ENCODE measurements around the gene CTNNA2.

CTNNA2 gene

DNA sequence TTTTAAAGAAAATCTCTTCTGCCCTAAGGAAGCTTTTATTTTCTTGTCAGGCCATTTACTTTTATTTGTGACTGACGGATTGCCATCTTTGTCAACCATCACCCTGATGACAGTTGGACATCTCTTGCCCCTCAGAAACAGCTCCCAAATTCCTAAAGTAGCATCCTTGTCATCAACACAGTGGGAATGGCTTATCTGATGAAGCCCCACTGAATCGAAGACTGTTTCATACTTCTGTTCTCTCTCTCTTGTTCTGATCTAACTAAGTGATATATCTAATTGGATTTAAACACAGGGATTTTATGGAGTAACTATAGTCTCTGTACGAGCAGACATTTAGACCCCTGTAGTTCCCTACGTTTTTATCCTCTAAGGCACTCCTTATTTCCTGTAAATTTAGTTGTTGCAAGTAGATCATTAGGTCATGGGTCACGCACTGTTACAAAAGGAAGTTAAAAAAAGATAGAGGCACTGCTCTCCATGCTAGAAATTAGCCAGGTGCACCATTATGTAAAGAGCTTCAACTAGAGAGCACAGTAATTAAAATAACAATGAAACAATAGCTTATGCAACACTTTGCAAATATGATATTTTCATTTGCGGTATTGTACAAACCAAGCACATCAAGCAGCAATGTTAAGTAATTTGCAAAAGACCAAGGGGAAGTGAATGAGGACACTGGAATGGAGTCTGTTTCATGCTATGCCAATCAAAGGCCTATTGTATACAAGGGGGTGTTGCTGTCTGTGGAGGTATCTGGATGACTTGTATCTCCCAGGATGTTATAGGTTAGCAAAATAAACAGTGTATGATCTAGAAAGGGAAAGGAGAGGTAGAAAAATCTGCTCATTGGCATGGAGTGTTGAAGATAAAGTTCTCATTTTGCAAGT is 507.0 kb downstream of the CTNNA2 start:
- Histone ChIP-seq H3K36me3 (replicated peaks) (no peaks in the 10 kb centered on the region), H3K27me3 (replicated peaks) (no peaks in the 10 kb centered on the region), H3K4me3 (ENCODE audit: low read depth, low read length) (no peak overlapping the region), H3K27ac (no peak overlapping the region)
- no peak for DNase-seq
- TF ChIP-seq, protein P1, sequence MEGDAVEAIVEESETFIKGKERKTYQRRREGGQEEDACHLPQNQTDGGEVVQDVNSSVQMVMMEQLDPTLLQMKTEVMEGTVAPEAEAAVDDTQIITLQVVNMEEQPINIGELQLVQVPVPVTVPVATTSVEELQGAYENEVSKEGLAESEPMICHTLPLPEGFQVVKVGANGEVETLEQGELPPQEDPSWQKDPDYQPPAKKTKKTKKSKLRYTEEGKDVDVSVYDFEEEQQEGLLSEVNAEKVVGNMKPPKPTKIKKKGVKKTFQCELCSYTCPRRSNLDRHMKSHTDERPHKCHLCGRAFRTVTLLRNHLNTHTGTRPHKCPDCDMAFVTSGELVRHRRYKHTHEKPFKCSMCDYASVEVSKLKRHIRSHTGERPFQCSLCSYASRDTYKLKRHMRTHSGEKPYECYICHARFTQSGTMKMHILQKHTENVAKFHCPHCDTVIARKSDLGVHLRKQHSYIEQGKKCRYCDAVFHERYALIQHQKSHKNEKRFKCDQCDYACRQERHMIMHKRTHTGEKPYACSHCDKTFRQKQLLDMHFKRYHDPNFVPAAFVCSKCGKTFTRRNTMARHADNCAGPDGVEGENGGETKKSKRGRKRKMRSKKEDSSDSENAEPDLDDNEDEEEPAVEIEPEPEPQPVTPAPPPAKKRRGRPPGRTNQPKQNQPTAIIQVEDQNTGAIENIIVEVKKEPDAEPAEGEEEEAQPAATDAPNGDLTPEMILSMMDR (IDR thresholded peaks at IDR 0.05; ENCODE audit: low read depth, low read length, missing control alignments), result no peak
- in situ Hi-C loops (cut with HindIII; ENCODE audit: low pct_ligation_motif_present, low sequenced_read_pairs), result no loop called here

DNA sequence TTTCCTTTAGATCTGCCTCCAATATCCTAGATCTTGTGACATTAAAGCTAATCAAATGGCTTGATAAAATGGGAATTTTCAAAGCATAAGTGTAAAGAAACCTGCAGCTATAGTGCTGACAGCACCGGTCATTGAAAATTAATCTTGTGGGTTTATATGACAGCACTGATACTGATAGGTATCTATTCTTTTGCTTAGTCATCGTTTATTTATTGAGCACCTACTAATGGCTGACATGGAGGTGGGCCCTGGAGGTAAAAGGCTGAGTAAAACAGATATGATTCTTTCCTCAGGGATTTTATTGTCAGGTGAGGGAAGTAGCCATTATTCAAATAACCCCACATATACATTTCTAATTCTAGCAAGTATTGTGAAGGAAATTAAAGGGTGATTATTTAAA is 509.2 kb downstream of the CTNNA2 start:
- TF ChIP-seq, protein P1 (IDR thresholded peaks at IDR 0.05; ENCODE audit: low read depth, low read length, missing control alignments), result no peak
- in situ Hi-C loops (cut with HindIII; ENCODE audit: low pct_ligation_motif_present, low sequenced_read_pairs), result no loop called here
- H3K27ac ChIP-seq, result no peak overlapping the region
- H3K4me3 ChIP-seq (ENCODE audit: low read depth, low read length), result no peak overlapping the region
- no peak for DNase-seq
- H3K27me3 ChIP-seq (replicated peaks), result no peaks in the 10 kb centered on the region
- H3K36me3 ChIP-seq (replicated peaks), result no peaks in the 10 kb centered on the region

DNA sequence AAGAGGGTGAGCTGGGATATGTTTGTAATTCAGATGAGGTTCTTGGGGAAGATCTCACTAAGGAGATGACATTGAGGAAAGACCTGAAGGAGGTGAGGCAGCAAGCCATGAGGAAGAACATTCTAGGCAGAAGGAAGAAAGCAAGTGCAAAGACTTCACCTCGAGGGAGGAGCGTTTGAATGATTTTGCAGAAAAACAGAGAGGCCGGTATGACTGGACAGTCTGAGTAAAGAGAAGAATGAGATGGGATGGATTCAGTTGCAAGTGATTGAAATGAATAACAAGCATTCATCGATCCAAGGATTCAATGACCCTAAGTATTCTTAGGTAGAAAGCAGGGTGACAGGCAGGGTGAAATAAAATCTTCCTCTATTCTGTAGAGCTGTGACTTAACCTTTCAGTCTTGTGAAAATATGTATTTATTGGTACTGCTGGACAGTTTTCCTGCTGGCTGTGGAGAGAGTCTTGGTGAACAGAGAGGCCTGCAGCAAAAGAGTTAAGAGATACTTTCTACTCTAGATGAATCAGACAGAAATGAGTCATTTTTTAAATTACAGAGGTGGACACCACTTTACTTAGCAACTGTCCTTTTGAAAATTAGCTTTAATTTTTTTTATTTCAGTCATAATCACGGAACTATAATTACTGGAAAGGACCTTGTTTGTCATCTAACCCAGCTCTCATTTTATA is 513.3 kb downstream of the CTNNA2 start:
- Histone ChIP-seq H3K4me3 (ENCODE audit: low read depth, low read length) (no peak overlapping the region), H3K27me3 (replicated peaks) (no peaks in the 10 kb centered on the region), H3K36me3 (replicated peaks) (no peaks in the 10 kb centered on the region), H3K27ac (no peak overlapping the region)
- no peak for DNase-seq
- TF ChIP-seq, protein P1 (IDR thresholded peaks at IDR 0.05; ENCODE audit: low read depth, low read length, missing control alignments), result no peak
- in situ Hi-C loops (cut with HindIII; ENCODE audit: low pct_ligation_motif_present, low sequenced_read_pairs), result no loop called here

DNA sequence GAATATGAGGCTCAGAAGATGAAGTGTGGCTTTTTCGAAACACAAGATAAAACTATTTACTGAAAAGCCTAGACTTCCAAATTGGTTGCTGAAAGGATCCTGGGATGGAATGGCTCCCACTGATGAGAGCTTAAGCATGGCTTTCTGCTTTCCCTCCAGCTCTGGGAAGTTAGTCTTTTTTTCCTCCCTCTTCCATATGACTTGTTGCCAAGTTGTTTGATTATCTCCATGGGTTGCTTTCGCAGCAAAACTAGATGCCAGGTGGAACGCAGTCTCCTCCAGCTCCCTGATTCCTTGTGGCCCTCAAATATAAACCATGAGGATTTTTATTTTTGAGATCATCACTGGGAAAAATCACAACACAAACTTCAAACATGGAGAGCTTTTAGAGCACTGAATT is 515.2 kb downstream of the CTNNA2 start:
- in situ Hi-C loops (cut with HindIII; ENCODE audit: low pct_ligation_motif_present, low sequenced_read_pairs), result no loop called here
- Histone ChIP-seq H3K27me3 (replicated peaks) (no peaks in the 10 kb centered on the region), H3K36me3 (replicated peaks) (no peaks in the 10 kb centered on the region), H3K27ac (no peak overlapping the region), H3K4me3 (ENCODE audit: low read depth, low read length) (no peak overlapping the region)
- TF ChIP-seq, protein P1 (IDR thresholded peaks at IDR 0.05; ENCODE audit: low read depth, low read length, missing control alignments), result no peak
- no peak for DNase-seq

DNA sequence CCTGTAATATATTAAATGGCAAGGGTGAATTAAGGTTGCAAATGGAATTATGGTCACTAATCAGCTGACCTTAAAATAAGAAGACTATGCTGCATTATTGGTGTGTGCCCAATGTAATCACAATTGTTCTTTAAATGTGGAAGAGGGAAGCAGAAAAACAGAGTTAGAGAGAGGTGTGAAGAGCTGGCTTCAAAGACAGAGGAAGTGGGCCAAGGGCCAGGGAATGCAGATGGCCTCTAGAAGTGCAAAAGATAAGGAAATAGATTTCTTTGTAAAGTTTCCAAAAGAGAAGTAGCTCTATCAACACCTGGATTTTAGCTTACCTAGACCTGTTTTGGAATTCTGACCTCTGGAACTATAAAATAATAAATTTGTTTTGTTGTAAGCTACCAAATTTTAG is 515.7 kb downstream of the CTNNA2 start:
- H3K4me3 ChIP-seq (ENCODE audit: low read depth, low read length), result no peak overlapping the region
- TF ChIP-seq, protein P1 (IDR thresholded peaks at IDR 0.05; ENCODE audit: low read depth, low read length, missing control alignments), result no peak
- in situ Hi-C loops (cut with HindIII; ENCODE audit: low pct_ligation_motif_present, low sequenced_read_pairs), result no loop called here
- no peaks in the 10 kb centered on the region for H3K36me3 ChIP-seq (replicated peaks)
- DNase-seq, result no peak
- no peaks in the 10 kb centered on the region for H3K27me3 ChIP-seq (replicated peaks)
- no peak overlapping the region for H3K27ac ChIP-seq

Data from brain microvascular endothelial cell (primary cell).